IMR-90 (cell line): ENCODE measurements around the gene SECISBP2. TPM values are rescaled to one million over a fixed set of nuclear protein-coding genes. Genes with fewer than 3 reads are reported as not detected.

ENCODE experiments used
- ATAC-seq: fragments of 200-7000 bp; cut with Tn5 transposase; 2 replicates; pipeline ENCODE4 v1.9.1; 2020; ENCODE audit warnings: low read depth, mild to moderate bottlenecking, moderate library complexity
- BruUV-seq: library from RNA; stranded (reverse); fragments of 400-500 nt; replicated peaks from 2 replicates; lab custom pipeline; 2021; lab: Mats Ljungman, UMichigan
- CTCF ChIA-PET: fragments of 300-600 bp; formaldehyde crosslinking; extraction: SDS; loops from one replicate; lab custom pipeline; 2021; ENCODE audit warnings: antibody characterized with exemption; lab: Yijun Ruan, JAX
- POLR2A ChIA-PET: fragments of 300-600 bp; sonication (Branson Sonifier 250); formaldehyde crosslinking; loops from one replicate; lab custom pipeline; 2022; ENCODE audit warnings: antibody characterized with exemption; ENCODE audit not compliant: unreplicated experiment; lab: Charles Lee
- DNase-seq: peaks from one replicate; pipeline ENCODE4 v3.0.0; 2013
- H2AFZ ChIP-seq: replicated peaks from 2 replicates; pipeline ENCODE3; 2013; ENCODE audit warnings: low read length, mild to moderate bottlenecking; ENCODE audit not compliant: poor library complexity
- H2AK5ac ChIP-seq: 2 replicates; pipeline ENCODE4 v1.6.1; 2013; ENCODE audit warnings: low read depth, low read length, inconsistent platforms
- H2AK9ac ChIP-seq: replicated peaks from 2 replicates; pipeline ENCODE3; 2013; ENCODE audit warnings: mild to moderate bottlenecking, low read depth, low read length, moderate library complexity; ENCODE audit not compliant: poor library complexity
- H2BK120ac ChIP-seq: 2 replicates; pipeline ENCODE4 v1.6.1; 2013; ENCODE audit warnings: low read depth, low read length, inconsistent platforms
- H2BK15ac ChIP-seq: 3 replicates; pipeline ENCODE4 v1.6.1; 2013; ENCODE audit warnings: low read depth, low read length, inconsistent platforms
- H2BK20ac ChIP-seq: 2 replicates; pipeline ENCODE4 v1.6.1; 2013; ENCODE audit warnings: low read depth, mild to moderate bottlenecking, inconsistent platforms, low read length, moderate library complexity
- H2BK5ac ChIP-seq: 2 replicates; pipeline ENCODE4 v1.6.1; 2013; ENCODE audit warnings: mild to moderate bottlenecking, low read depth, low read length, inconsistent platforms; ENCODE audit not compliant: poor library complexity, severe bottlenecking
- H3K14ac ChIP-seq: replicated peaks from 2 replicates; pipeline ENCODE4 v1.6.1; 2013; ENCODE audit warnings: low read depth, low read length, inconsistent platforms
- H3K18ac ChIP-seq: 2 replicates; pipeline ENCODE4 v1.6.1; 2013; ENCODE audit warnings: low read depth, low read length, control low read depth
- H3K23ac ChIP-seq: 2 replicates; pipeline ENCODE4 v1.6.1; 2013; ENCODE audit warnings: low read depth, low read length, inconsistent platforms
- H3K27ac ChIP-seq: 2 replicates; pipeline ENCODE4 v1.5.1; 2013; ENCODE audit warnings: mild to moderate bottlenecking, control low read depth, low read length; ENCODE audit not compliant: insufficient read depth
- H3K27me3 ChIP-seq: 2 replicates; pipeline ENCODE4 v1.6.1; 2013; ENCODE audit warnings: low read length; ENCODE audit not compliant: control insufficient read depth, insufficient read depth
- H3K36me3 ChIP-seq: 2 replicates; pipeline ENCODE4 v1.6.1; 2013; ENCODE audit warnings: low read length, mixed read lengths; ENCODE audit not compliant: control insufficient read depth, insufficient read depth
- H3K4ac ChIP-seq: 2 replicates; pipeline ENCODE4 v1.6.1; 2013; ENCODE audit warnings: low read depth, low read length, inconsistent platforms
- H3K4me1 ChIP-seq: 2 replicates; pipeline ENCODE4 v1.6.1; 2013; ENCODE audit warnings: low read length, mixed read lengths; ENCODE audit not compliant: control insufficient read depth, insufficient read depth
- H3K4me2 ChIP-seq: 2 replicates; pipeline ENCODE4 v1.6.1; 2013; ENCODE audit warnings: low read depth, mild to moderate bottlenecking, control low read depth, low read length, moderate library complexity
- H3K4me3 ChIP-seq: 2 replicates; pipeline ENCODE4 v1.5.1; 2013; ENCODE audit warnings: low read depth, mild to moderate bottlenecking, control low read depth, low read length, moderate library complexity; ENCODE audit not compliant: insufficient read depth
- H3K56ac ChIP-seq: 2 replicates; pipeline ENCODE4 v1.6.1; 2013; ENCODE audit warnings: low read length, inconsistent platforms; ENCODE audit not compliant: insufficient read depth; ENCODE audit errors: extremely low read depth
- H3K79me1 ChIP-seq, 2 experiments: 2 replicates each; pipeline ENCODE4 v1.6.1; 2013; ENCODE audit warnings: low read length in 2 of 2, inconsistent platforms in 1 of 2, low read depth in 1 of 2
- H3K9ac ChIP-seq: 2 replicates; pipeline ENCODE4 v1.6.1; 2013; ENCODE audit warnings: low read depth, low read length, control low read depth
- H3K9me1 ChIP-seq: 2 replicates; pipeline ENCODE4 v1.6.1; 2013; ENCODE audit warnings: low read length, inconsistent platforms; ENCODE audit not compliant: insufficient read depth
- H3K9me3 ChIP-seq: 2 replicates; pipeline ENCODE4 v1.6.1; 2013; ENCODE audit warnings: low read length; ENCODE audit not compliant: control insufficient read depth, insufficient read depth
- H4K20me1 ChIP-seq: 2 replicates; pipeline ENCODE4 v1.6.1; 2013; ENCODE audit warnings: low read length, inconsistent platforms; ENCODE audit not compliant: insufficient read depth
- H4K5ac ChIP-seq: 2 replicates; pipeline ENCODE4 v1.6.1; 2013; ENCODE audit warnings: mild to moderate bottlenecking, low read depth, low read length, control low read depth
- H4K8ac ChIP-seq, 2 experiments: 2 replicates each; pipeline ENCODE4 v1.6.1; 2013; ENCODE audit warnings: low read depth in 2 of 2, low read length in 2 of 2, control low read depth in 1 of 2, inconsistent platforms in 1 of 2
- H4K91ac ChIP-seq: 2 replicates; pipeline ENCODE4 v1.6.1; 2013; ENCODE audit warnings: low read depth, low read length, inconsistent platforms; ENCODE audit not compliant: insufficient read depth
- BHLHE40 ChIP-seq: fragments of 150-350 bp; IDR thresholded peaks from 2 replicates; pipeline ENCODE4 v1.6.1; 2016; ENCODE audit warnings: mild to moderate bottlenecking, low read depth, low read length
- CEBPB ChIP-seq: IDR thresholded peaks from 2 replicates; pipeline ENCODE4 v1.6.1; 2012; ENCODE audit warnings: low read depth, low read length, improper control_type of control experiment
- CHD1 ChIP-seq: IDR thresholded peaks from 2 replicates; pipeline ENCODE4 v1.6.1; 2012; ENCODE audit warnings: low read depth, low read length, improper control_type of control experiment
- CTCF ChIP-seq: conservative IDR thresholded peaks from 2 replicates; pipeline ENCODE4 v1.5.1; 2012; ENCODE audit warnings: mild to moderate bottlenecking, low read depth, low read length, improper control_type of control experiment
- ELK1 ChIP-seq: fragments of 150-350 bp; IDR thresholded peaks from 2 replicates; pipeline ENCODE4 v1.6.1; 2016; ENCODE audit warnings: low read depth, mild to moderate bottlenecking, low read length, moderate library complexity, borderline replicate concordance
- FOS ChIP-seq: fragments of 150-350 bp; IDR thresholded peaks from 2 replicates; pipeline ENCODE4 v1.6.1; 2016; ENCODE audit warnings: low read depth, low read length
- MAFK ChIP-seq: IDR thresholded peaks from 2 replicates; pipeline ENCODE4 v1.6.1; 2012; ENCODE audit warnings: low read depth, low read length, improper control_type of control experiment
- MAZ ChIP-seq: IDR thresholded peaks from 2 replicates; pipeline ENCODE4 v1.6.1; 2012; ENCODE audit warnings: low read depth, mild to moderate bottlenecking, low read length, improper control_type of control experiment, moderate library complexity, borderline replicate concordance
- MXI1 ChIP-seq: IDR thresholded peaks from 2 replicates; pipeline ENCODE4 v1.6.1; 2012; ENCODE audit warnings: low read depth, mild to moderate bottlenecking, low read length, moderate library complexity, borderline replicate concordance
- NFE2L2 ChIP-seq: fragments of 150-350 bp; IDR thresholded peaks from 2 replicates; pipeline ENCODE4 v1.6.1; 2016; ENCODE audit warnings: low read depth, mild to moderate bottlenecking, low read length
- POLR2A ChIP-seq: IDR thresholded peaks from 2 replicates; pipeline ENCODE4 v1.6.1; 2012; ENCODE audit warnings: mild to moderate bottlenecking, low read depth, low read length
- RAD21 ChIP-seq: IDR thresholded peaks from 2 replicates; pipeline ENCODE4 v1.6.1; 2012; ENCODE audit warnings: low read length, improper control_type of control experiment
- RCOR1 ChIP-seq: IDR thresholded peaks from 2 replicates; pipeline ENCODE4 v1.6.1; 2012; ENCODE audit warnings: mild to moderate bottlenecking, low read length, improper control_type of control experiment; ENCODE audit not compliant: insufficient replicate concordance
- RFX5 ChIP-seq: IDR thresholded peaks from 2 replicates; pipeline ENCODE4 v1.8.0; 2012; ENCODE audit warnings: low read depth, mild to moderate bottlenecking, low read length, moderate library complexity
- SMC3 ChIP-seq: fragments of 150-350 bp; IDR thresholded peaks from 2 replicates; pipeline ENCODE4 v1.6.1; 2016; ENCODE audit warnings: low read depth, mild to moderate bottlenecking, antibody characterized with exemption, low read length, moderate library complexity
- WGBS, 2 experiments: methylation state at CpG; one replicate each; pipeline versions ENCODE4 v1.1.5 to v1.1.7; 2013; ENCODE audit warnings: missing lambda C conversion rate in 2 of 2; ENCODE audit not compliant: insufficient read length in 1 of 2; ENCODE audit errors: extremely low coverage in 2 of 2; 5-methylcytosine and 5-hydroxymethylcytosine counted together
- dilution Hi-C: fragments of 300-500 bp; cut with HindIII; formaldehyde crosslinking; loops from one replicate; pipeline ENCODE4 v1.14.3; 2018; ENCODE audit warnings: low sequenced_read_pairs; ENCODE audit not compliant: unreplicated experiment
- in situ Hi-C: fragments of 300-500 bp; cut with MboI; formaldehyde crosslinking; loops from 3 replicates; pipeline ENCODE4 v1.14.3; 2019; ENCODE audit warnings: low sequenced_read_pairs, inconsistent platforms, mixed read lengths
- intact Hi-C: fragments of 100-400 bp; cut with micrococcal nuclease; formaldehyde crosslinking; loops from 2 replicates; pipeline ENCODE4 v1.10.0; 2022
- polyA plus RNA-seq, 3 experiments: library from polyadenylated mRNA; depleted of rRNA; stranded (reverse); fragments of >200 nt; gene quantifications; 2 replicates each; pipeline ENCODE4 v1.2.3, GENCODE V29; 2012; ENCODE audit warnings: low replicate concordance in 1 of 3
- total RNA-seq: library from RNA; depleted of rRNA; stranded (reverse); fragments of >200 nt; gene quantifications from 2 replicates; pipeline ENCODE4 v1.2.3, GENCODE V29; 2012

The SECISBP2 gene
- total and polyA plus RNA-seq, 2 of the 4 experiments (the other 2 are of a cell fraction), result 16.4 to 18.8 TPM

- no TSS peak for BruUV-seq
- Histone ChIP-seq H3K9me3 (no peaks in the 10 kb centered on the region), H3K79me1 (peaks cover 4 to 17% of the 10 kb centered on the region in 2 experiments; a peak in 3 of 4 replicates), H4K20me1 (no peaks in the 10 kb centered on the region; the same call in 1 of the 2 replicates), H4K8ac (no peak overlapping the region), H2BK5ac (no peak overlapping the region), H2BK15ac (no peak overlapping the region), H2AK5ac (no peak overlapping the region), H4K5ac (no peak overlapping the region), H3K4me2 (no peak overlapping the region), H3K14ac (no peak overlapping the region), H2AK9ac (no peak overlapping the region), H2BK120ac (no peak overlapping the region), H2AFZ (no peak overlapping the region), H3K4ac (no peak overlapping the region), H3K27me3 (no peaks in the 10 kb centered on the region), H3K4me3 (no peak overlapping the region), H3K23ac (no peak overlapping the region), H4K91ac (no peak overlapping the region), H2BK20ac (no peak overlapping the region), H3K18ac (no peak overlapping the region), H3K9ac (no peak overlapping the region), H3K36me3 (peaks cover 62% of the 10 kb centered on the region), H3K27ac (no peak overlapping the region), H3K4me1 (no peaks in the 10 kb centered on the region; the same call in 1 of the 2 replicates), H3K9me1 (peaks cover 3% of the 10 kb centered on the region; the same call in 1 of the 2 replicates), H3K56ac (no peak overlapping the region)
- in situ Hi-C loops, result no loop called here
- ATAC-seq (no peak), DNase-seq (no peak)
- no peak for TF ChIP-seq NFE2L2
- TF ChIP-seq CHD1, result no peak
- no peak for TF ChIP-seq FOS
- TF ChIP-seq CTCF, result no peak
- TF ChIP-seq SMC3, result no peak
- no peak for TF ChIP-seq RCOR1
- TF ChIP-seq CEBPB, result no peak
- TF ChIP-seq RAD21, result no peak
- TF ChIP-seq RFX5, result no peak
- TF ChIP-seq POLR2A, result no peak
- TF ChIP-seq BHLHE40, result no peak
- TF ChIP-seq MXI1, result no peak
- no peak for TF ChIP-seq MAFK
- no peak for TF ChIP-seq ELK1
- TF ChIP-seq MAZ, result no peak
- WGBS, 2 experiments, result 100% methylated on average over 1 of the region's 8 CpGs; no CpG with 5 or more reads in 1 of the 2 experiments
- ChIA-PET CTCF (no interaction called here), POLR2A (no interaction called here)
- dilution Hi-C loops, result no loop called here
- intact Hi-C loops, result no loop called here
Measured at GRCh38 chr9:89357331-89358197, 39.3 kb downstream of the SECISBP2 start.
